Chondrocyte (in vitro differentiated cells): ENCODE results near the gene KEAP1. TPM values are rescaled to one million over a fixed set of nuclear protein-coding genes. Genes with fewer than 3 reads are reported as not detected.
A peak's percentile ranks its signal among the peaks of the same experiment; 100 is the strongest.

Experiments
- DNase-seq: peaks from one replicate; pipeline ENCODE4 v3.0.0; 2021; ENCODE audit warnings: mixed read lengths, low spot score
- H3K27ac Mint-ChIP-seq: one replicate; pipeline ENCODE4 v1.8.0; 2021; ENCODE audit warnings: mild to moderate bottlenecking, moderate library complexity, mixed read lengths; ENCODE audit not compliant: unreplicated experiment
- H3K27me3 Mint-ChIP-seq: 2 replicates; pipeline ENCODE4 v1.8.0; 2021; ENCODE audit warnings: low read depth, mixed read lengths
- H3K36me3 Mint-ChIP-seq: 2 replicates; pipeline ENCODE4 v1.8.0; 2021; ENCODE audit warnings: low read depth, mixed read lengths
- H3K4me1 Mint-ChIP-seq: 2 replicates; pipeline ENCODE4 v1.8.0; 2021; ENCODE audit warnings: low read depth, mild to moderate bottlenecking, mixed read lengths
- H3K4me3 Mint-ChIP-seq: one replicate; pipeline ENCODE4 v1.8.0; 2021; ENCODE audit warnings: mild to moderate bottlenecking, moderate library complexity, mixed read lengths; ENCODE audit not compliant: unreplicated experiment
- H3K9me3 Mint-ChIP-seq: 2 replicates; pipeline ENCODE4 v1.8.0; 2021; ENCODE audit warnings: low read depth, mixed read lengths
- total RNA-seq: library from RNA; stranded (reverse); gene quantifications from 3 replicates; pipeline ENCODE4 v1.2.1, GENCODE V29; 2021
- TF ChIP-seq, protein P1 (sequence below): fragments of 200-600 bp; sonication (generic); IDR thresholded peaks from 2 replicates; pipeline ENCODE4 v1.5.0; 2021; ENCODE audit warnings: antibody characterized with exemption, mild to moderate bottlenecking, moderate library complexity

The KEAP1 gene
- total RNA-seq, 1 donor from 2014 or later, result 69.3 TPM

DNA sequence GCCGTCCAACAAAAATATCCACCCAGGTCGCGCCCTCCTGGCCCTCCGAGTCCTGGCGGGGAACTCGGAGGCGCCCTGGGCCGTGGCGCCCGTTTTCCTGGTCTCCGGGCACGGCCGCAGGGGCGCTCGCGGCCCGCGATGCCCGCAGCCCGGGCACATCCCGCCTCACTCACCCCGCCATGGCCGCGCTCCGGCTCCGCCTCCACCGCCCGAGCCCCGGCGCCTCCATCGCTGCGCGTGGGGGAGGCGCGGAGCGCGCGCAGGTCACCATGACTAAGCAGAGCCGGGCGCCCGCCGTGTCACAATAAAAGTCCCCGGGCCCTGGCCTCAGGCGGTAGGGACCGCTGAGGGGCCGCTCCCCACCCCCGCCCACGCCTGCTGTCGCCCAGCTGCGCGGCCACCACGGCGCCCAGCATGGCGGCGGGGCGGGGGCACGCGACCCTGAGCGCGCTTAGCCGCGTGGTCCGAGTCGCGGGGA is 593 bp downstream of the KEAP1 start:
- peaks cover 28% of the 10 kb centered on the region for H3K4me1 Mint-ChIP-seq
- H3K36me3 Mint-ChIP-seq, result peaks cover 12% of the 10 kb centered on the region
- no peaks in the 10 kb centered on the region for H3K9me3 Mint-ChIP-seq
- peak overlapping the region; percentile 81 for H3K27ac Mint-ChIP-seq
- TF ChIP-seq, protein P1, sequence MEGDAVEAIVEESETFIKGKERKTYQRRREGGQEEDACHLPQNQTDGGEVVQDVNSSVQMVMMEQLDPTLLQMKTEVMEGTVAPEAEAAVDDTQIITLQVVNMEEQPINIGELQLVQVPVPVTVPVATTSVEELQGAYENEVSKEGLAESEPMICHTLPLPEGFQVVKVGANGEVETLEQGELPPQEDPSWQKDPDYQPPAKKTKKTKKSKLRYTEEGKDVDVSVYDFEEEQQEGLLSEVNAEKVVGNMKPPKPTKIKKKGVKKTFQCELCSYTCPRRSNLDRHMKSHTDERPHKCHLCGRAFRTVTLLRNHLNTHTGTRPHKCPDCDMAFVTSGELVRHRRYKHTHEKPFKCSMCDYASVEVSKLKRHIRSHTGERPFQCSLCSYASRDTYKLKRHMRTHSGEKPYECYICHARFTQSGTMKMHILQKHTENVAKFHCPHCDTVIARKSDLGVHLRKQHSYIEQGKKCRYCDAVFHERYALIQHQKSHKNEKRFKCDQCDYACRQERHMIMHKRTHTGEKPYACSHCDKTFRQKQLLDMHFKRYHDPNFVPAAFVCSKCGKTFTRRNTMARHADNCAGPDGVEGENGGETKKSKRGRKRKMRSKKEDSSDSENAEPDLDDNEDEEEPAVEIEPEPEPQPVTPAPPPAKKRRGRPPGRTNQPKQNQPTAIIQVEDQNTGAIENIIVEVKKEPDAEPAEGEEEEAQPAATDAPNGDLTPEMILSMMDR, result peak; percentile 51
- peak; percentile 96 for DNase-seq
- no peaks in the 10 kb centered on the region for H3K27me3 Mint-ChIP-seq
- H3K4me3 Mint-ChIP-seq, result peak overlapping the region; percentile 80

DNA sequence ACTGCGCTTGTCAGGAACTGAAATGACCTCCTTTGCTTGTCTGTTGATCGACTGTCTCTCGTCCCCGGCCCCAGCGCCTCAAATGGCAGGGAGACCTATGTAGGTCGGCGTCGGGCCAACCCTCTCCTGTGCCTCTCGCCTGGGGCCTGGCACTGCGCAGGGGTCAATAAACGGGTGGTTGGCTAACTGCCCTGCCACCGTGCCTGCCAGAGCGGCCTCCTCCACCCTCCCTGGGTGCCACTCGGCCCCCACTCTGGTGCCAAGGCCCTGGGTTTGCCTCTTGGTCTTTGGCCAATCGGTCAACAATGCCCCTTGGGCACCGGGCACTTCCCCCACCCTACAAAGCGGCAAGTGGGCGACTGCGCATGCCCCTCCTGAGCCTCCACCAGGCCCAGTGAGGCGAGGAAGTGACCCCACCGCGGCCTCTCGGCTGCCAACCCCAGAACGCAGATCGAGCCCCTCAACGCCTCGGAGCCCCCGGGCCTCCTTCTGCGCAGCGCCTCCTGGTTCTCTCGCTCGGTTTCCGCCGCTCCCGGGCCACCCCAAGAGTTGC is 1.1 kb downstream of the KEAP1 start:
- peak overlapping the region; percentile 81 for H3K27ac Mint-ChIP-seq
- H3K9me3 Mint-ChIP-seq, result no peaks in the 10 kb centered on the region
- peaks cover 28% of the 10 kb centered on the region for H3K4me1 Mint-ChIP-seq
- DNase-seq, result no peak
- H3K36me3 Mint-ChIP-seq, result peaks cover 12% of the 10 kb centered on the region
- H3K4me3 Mint-ChIP-seq, result peak overlapping the region; percentile 80
- TF ChIP-seq, protein P1, result no peak
- no peaks in the 10 kb centered on the region for H3K27me3 Mint-ChIP-seq

GRCh38 chr19:10500247-10500592 is 2.9 kb downstream of the KEAP1 start:
- no peak for DNase-seq
- Mint-ChIP-seq H3K36me3 (peaks cover 12% of the 10 kb centered on the region), H3K4me1 (peaks cover 28% of the 10 kb centered on the region), H3K9me3 (no peaks in the 10 kb centered on the region), H3K27ac (peak overlapping the region; percentile 8), H3K4me3 (no peak overlapping the region), H3K27me3 (no peaks in the 10 kb centered on the region)
- TF ChIP-seq, protein P1, result no peak

DNA sequence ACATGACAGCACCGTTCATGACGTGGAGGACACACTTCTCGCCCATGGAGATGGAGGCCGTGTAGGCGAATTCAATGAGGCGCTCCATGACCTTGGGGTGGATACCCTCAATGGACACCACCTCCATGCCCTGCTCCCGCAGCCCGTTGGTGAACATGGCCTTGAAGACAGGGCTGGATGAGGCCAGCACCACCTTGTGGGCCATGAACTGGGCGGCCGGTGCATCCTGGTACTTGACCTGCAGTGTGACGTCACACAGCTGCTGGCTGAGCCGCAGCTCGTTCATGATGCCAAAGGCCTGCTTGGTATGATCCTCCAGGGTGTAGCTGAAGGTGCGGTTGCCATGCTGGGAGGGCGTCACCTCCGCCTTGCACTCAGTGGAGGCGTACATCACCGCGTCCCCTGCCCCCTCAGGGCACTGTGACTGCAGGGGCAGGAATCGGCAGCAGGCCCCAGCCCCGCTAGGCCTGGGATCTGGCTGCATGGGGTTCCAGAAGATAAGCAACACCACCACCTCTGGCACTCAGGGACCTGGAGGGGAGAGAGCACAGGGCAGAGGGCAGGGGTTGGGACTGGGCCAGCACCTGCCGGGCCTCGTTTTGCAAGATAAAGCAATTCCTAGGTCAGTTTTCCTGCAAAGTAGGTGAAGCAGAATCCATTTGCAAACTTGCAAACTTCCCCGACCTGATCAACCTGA is 3.5 kb downstream of the KEAP1 start:
- no peak for DNase-seq
- Mint-ChIP-seq H3K27ac (peak overlapping the region; percentile 8), H3K9me3 (no peaks in the 10 kb centered on the region), H3K27me3 (no peaks in the 10 kb centered on the region), H3K36me3 (peaks cover 12% of the 10 kb centered on the region), H3K4me1 (peaks cover 28% of the 10 kb centered on the region), H3K4me3 (no peak overlapping the region)
- TF ChIP-seq, protein P1, result no peak

- no peak for DNase-seq
- Mint-ChIP-seq H3K9me3 (no peaks in the 10 kb centered on the region), H3K27ac (no peak overlapping the region), H3K36me3 (peaks cover 15% of the 10 kb centered on the region), H3K4me3 (no peak overlapping the region), H3K27me3 (no peaks in the 10 kb centered on the region), H3K4me1 (peaks cover 25% of the 10 kb centered on the region)
- TF ChIP-seq, protein P1, result no peak
Observed at GRCh38 chr19:10497371-10497770, 5.8 kb downstream of the KEAP1 start.
